SU-DHL-6 (cell line): ENCODE results near the gene ORMDL2.

Experiments used
- H2AFZ ChIP-seq: fragments of 200-600 bp; sonication (generic); 2 replicates; pipeline ENCODE4 v1.6.1; 2014; ENCODE audit warnings: low read depth, mild to moderate bottlenecking, moderate library complexity, mixed read lengths, antibody characterized with exemption, low read length; ENCODE audit not compliant: severe bottlenecking
- H3F3A ChIP-seq: fragments of 200-600 bp; shearing (Covaris generic); 2 replicates; pipeline ENCODE4 v1.6.0; 2016; ENCODE audit warnings: antibody characterized with exemption, mild to moderate bottlenecking; ENCODE audit not compliant: insufficient read depth
- H3K27ac ChIP-seq: fragments of 200-600 bp; sonication (generic); 2 replicates; pipeline ENCODE4 v1.5.1; 2016; ENCODE audit warnings: low read depth, mild to moderate bottlenecking, low read length, moderate library complexity, mixed read lengths
- H3K27me3 ChIP-seq: fragments of 200-600 bp; sonication (generic), shearing (Covaris generic); 2 replicates; pipeline ENCODE4 v1.6.0; 2014; ENCODE audit warnings: mild to moderate bottlenecking, low read length
- H3K36me3 ChIP-seq: fragments of 200-600 bp; sonication (generic); 2 replicates; pipeline ENCODE4 v1.6.1; 2014; ENCODE audit warnings: mild to moderate bottlenecking, low read length, mixed read lengths
- H3K4me2 ChIP-seq: fragments of 300-600, 200-600 bp; shearing (Covaris generic), sonication (generic); 2 replicates; pipeline ENCODE4 v1.6.0; 2014; ENCODE audit warnings: low read length, low read depth, mild to moderate bottlenecking; ENCODE audit not compliant: poor library complexity, severe bottlenecking
- H3K4me3 ChIP-seq: fragments of 200-600 bp; sonication (generic); 2 replicates; pipeline ENCODE4 v1.5.1; 2014; ENCODE audit warnings: antibody characterized with exemption, low read length, mild to moderate bottlenecking, mixed read lengths; ENCODE audit not compliant: insufficient read depth, poor library complexity, severe bottlenecking
- H3K79me2 ChIP-seq: fragments of 200-600 bp; sonication (generic); 2 replicates; pipeline ENCODE4 v1.6.1; 2014; ENCODE audit warnings: mild to moderate bottlenecking, low read length, moderate library complexity; ENCODE audit not compliant: insufficient read depth
- H3K9ac ChIP-seq: fragments of 200-600 bp; sonication (generic); 2 replicates; pipeline ENCODE4 v1.7.0; 2014; ENCODE audit warnings: mild to moderate bottlenecking, low read length
- H3K9me2 ChIP-seq: fragments of 200-600 bp; sonication (generic); replicated peaks from 2 replicates; pipeline ENCODE4 v1.6.1; 2014; ENCODE audit warnings: low read length; ENCODE audit not compliant: insufficient read depth
- H3K9me3 ChIP-seq: fragments of 200-600 bp; sonication (generic); 2 replicates; pipeline ENCODE4 v1.6.1; 2014; ENCODE audit warnings: low read length, mixed read lengths; ENCODE audit not compliant: insufficient read depth
- H4K20me1 ChIP-seq: fragments of 200-600 bp; sonication (generic); 2 replicates; pipeline ENCODE4 v1.6.1; 2014; ENCODE audit warnings: low read depth, mild to moderate bottlenecking, antibody characterized with exemption, low read length, moderate library complexity, mixed read lengths
- EZH2phosphoT487 ChIP-seq: fragments of 200-600 bp; sonication (generic), shearing (Covaris generic); conservative IDR thresholded peaks from 2 replicates; pipeline ENCODE4 v1.6.1; 2018; ENCODE audit warnings: mild to moderate bottlenecking, antibody characterized with exemption, low read length, moderate library complexity, mixed read lengths
- TF ChIP-seq, protein P1 (sequence below): fragments of 200-600 bp; sonication (generic); IDR thresholded peaks from one replicate; pipeline ENCODE4 v1.5.1; 2017; ENCODE audit warnings: antibody characterized with exemption, mild to moderate bottlenecking, low read length, moderate library complexity; ENCODE audit not compliant: insufficient read depth, poor library complexity, severe bottlenecking

ORMDL2 gene

DNA sequence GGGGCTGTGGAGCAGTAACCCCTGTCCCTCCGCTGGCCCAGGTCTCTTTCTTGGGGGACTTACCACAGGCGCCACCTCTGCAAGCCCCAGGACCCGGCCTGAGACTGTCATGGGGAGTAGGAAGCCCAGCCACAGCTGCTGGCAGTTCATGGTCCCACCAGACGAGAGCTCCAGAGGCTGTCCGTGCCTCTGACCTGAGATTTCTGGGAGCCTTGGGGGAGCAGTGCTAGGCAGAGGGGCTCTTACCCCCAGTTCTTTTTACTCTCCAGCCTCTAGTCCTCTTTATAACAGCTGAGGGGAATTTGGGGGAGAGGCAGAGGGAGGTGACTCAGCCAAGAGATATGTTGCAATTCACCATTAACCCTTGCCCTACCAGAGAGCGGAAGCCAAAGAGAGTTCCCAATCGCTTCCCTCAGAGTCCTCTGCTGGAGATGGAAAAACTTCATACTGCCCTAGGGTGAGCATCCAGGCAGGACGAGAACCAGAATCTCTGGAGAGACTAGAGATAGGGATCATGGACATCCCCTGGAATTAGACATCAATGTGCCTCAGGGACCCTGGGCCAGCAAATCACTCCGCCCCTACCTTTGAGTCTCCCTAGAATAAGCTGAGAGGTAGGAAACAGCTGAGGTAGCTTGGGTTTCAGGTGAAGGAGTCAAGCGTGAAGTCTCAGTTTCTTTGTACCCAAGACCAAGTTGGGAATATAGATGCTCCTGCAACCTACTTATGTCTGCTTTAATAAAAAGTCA is 25.0 kb downstream of the ORMDL2 start, which contains the start of gene MMP19:
Gene MMP19, minus strand, starts transcription at position 256 of the 749 bp plus-strand sequence. Its CDS starts 106 bp downstream, at position 150.
- Histone ChIP-seq H3K9ac (no peak within 1 kb of the TSS), H3K79me2 (no peaks in the 10 kb centered on the region), H3K4me2 (no peak within 1 kb of the TSS)

DNA sequence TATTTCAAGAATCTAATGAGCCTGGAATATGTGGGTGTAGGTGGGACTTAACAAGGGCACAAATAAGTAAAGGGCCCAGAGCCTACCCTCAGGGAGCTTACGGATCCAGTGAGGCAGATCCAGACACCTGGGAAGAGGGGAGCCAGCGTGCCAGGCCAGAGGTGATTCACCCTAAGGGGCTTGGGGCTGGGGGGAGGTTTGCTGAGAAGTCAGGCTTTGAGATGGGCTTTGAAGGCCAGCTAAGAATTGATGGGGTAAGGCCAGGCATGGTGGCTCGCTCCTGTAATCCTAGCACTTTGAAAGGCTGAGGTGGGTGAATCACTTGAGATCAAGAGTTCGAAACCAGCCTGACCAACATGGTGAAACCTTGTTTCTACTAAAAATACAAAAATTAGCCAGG is 25.6 kb downstream of the ORMDL2 start:
- Histone ChIP-seq H3K4me2 (no peak overlapping the region), H3K27ac (no peak overlapping the region), H3K4me3 (no peak overlapping the region), H4K20me1 (no peaks in the 10 kb centered on the region), H2AFZ (no peak overlapping the region), H3K36me3 (no peaks in the 10 kb centered on the region), H3K27me3 (no peaks in the 10 kb centered on the region), H3K9ac (no peak overlapping the region), H3K79me2 (no peaks in the 10 kb centered on the region), H3F3A (no peaks in the 10 kb centered on the region), H3K9me2 (no peaks in the 10 kb centered on the region), H3K9me3 (no peaks in the 10 kb centered on the region)
- no peak for TF ChIP-seq EZH2phosphoT487
- TF ChIP-seq, protein P1, sequence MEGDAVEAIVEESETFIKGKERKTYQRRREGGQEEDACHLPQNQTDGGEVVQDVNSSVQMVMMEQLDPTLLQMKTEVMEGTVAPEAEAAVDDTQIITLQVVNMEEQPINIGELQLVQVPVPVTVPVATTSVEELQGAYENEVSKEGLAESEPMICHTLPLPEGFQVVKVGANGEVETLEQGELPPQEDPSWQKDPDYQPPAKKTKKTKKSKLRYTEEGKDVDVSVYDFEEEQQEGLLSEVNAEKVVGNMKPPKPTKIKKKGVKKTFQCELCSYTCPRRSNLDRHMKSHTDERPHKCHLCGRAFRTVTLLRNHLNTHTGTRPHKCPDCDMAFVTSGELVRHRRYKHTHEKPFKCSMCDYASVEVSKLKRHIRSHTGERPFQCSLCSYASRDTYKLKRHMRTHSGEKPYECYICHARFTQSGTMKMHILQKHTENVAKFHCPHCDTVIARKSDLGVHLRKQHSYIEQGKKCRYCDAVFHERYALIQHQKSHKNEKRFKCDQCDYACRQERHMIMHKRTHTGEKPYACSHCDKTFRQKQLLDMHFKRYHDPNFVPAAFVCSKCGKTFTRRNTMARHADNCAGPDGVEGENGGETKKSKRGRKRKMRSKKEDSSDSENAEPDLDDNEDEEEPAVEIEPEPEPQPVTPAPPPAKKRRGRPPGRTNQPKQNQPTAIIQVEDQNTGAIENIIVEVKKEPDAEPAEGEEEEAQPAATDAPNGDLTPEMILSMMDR, result no peak

More for the DNA sequence above, 25.0 kb downstream of the ORMDL2 start, which contains the start of gene MMP19:
- no peak within 1 kb of the TSS for H2AFZ ChIP-seq
- H3K36me3 ChIP-seq, result no peaks in the 10 kb centered on the region
- TF ChIP-seq, protein P1, result no peak
- no peaks in the 10 kb centered on the region for H4K20me1 ChIP-seq
- H3K9me3 ChIP-seq, result no peaks in the 10 kb centered on the region
- H3K27me3 ChIP-seq, result no peaks in the 10 kb centered on the region
- no peak within 1 kb of the TSS for H3K4me3 ChIP-seq
- no peaks in the 10 kb centered on the region for H3F3A ChIP-seq
- H3K27ac ChIP-seq, result no peak within 1 kb of the TSS
- H3K9me2 ChIP-seq, result no peaks in the 10 kb centered on the region

DNA sequence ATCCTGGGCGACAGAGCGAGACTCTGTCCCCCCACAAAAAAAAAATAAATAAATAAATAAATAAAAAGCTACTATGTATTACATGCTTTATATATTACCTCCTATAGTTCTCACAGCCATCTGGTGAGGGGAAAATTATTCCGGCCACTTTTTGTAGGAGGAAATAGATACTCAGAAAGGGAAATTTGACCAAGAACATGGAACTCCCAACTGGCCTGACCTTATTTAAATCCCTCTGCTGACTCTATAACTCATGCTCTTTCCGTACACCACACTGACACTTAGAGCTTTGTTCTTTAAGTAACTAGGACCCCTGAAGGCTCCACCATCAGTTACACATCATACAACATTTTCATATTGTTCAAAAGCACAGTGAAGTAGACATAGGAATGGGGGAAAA is 27.1 kb downstream of the ORMDL2 start:
- no peak overlapping the region for H3K9ac ChIP-seq
- H2AFZ ChIP-seq, result no peak overlapping the region
- no peak overlapping the region for H3K27ac ChIP-seq

More for the DNA sequence above, 27.1 kb downstream of the ORMDL2 start:
- Histone ChIP-seq H3K36me3 (no peaks in the 10 kb centered on the region), H3K79me2 (no peaks in the 10 kb centered on the region), H3K9me3 (no peaks in the 10 kb centered on the region), H3K4me2 (no peak overlapping the region), H3K27me3 (no peaks in the 10 kb centered on the region), H3K4me3 (no peak overlapping the region), H3K9me2 (no peaks in the 10 kb centered on the region), H3F3A (no peaks in the 10 kb centered on the region), H4K20me1 (no peaks in the 10 kb centered on the region)
- no peak for TF ChIP-seq EZH2phosphoT487
- TF ChIP-seq, protein P1, result no peak
